OCI-LY7 (cell line): ENCODE measurements around the gene SIX3.

Experiments used
- CTCF ChIP-seq: fragments of 200-600 bp; sonication (generic); conservative IDR thresholded peaks from 2 replicates; pipeline ENCODE4 v1.5.1; 2014; ENCODE audit warnings: mild to moderate bottlenecking, antibody characterized with exemption, low read length, moderate library complexity, mixed read lengths
- EZH2phosphoT487 ChIP-seq: fragments of 200-600 bp; sonication (generic); IDR thresholded peaks from 2 replicates; pipeline ENCODE4 v1.6.1; 2018; ENCODE audit warnings: low read depth, borderline replicate concordance, mild to moderate bottlenecking, mixed run types, antibody characterized with exemption, low read length, moderate library complexity, mixed read lengths

GRCh38 chr2:44894058-44894457 lies 47.4 kb upstream of the SIX3 start:
- no peak for TF ChIP-seq CTCF
- no peak for TF ChIP-seq EZH2phosphoT487
